A549 (cell line): Measurements from ENCODE around the gene ELN. TPM values are rescaled to one million over a fixed set of nuclear protein-coding genes. Genes with fewer than 3 reads are reported as not detected.
A peak's percentile ranks its signal among the peaks of the same experiment; 100 is the strongest.

Source experiments
- ATAC-seq, 2 experiments: fragments of 200-7000 bp in 1 of 2; fragments of >200 bp in 1 of 2; cut with Nextera tagmentation in 1 of 2; cut with Tn5 transposase in 1 of 2; 3 replicates each; pipeline versions ENCODE4 v1.8.0 to v1.9.1; 2018 to 2020; ENCODE audit warnings: mild to moderate bottlenecking in 1 of 2, moderate library complexity in 1 of 2
- CTCF ChIA-PET: fragments of 300-600 bp; sonication (Branson Sonifier 250); formaldehyde crosslinking; extraction: SDS; loops from one replicate; lab custom pipeline; 2021; ENCODE audit warnings: antibody characterized with exemption, inconsistent platforms; lab: Yijun Ruan, JAX
- POLR2A ChIA-PET: fragments of 350-600 bp; formaldehyde crosslinking; extraction: SDS; loops from one replicate; lab custom pipeline; 2021; ENCODE audit warnings: antibody characterized with exemption, inconsistent platforms; lab: Yijun Ruan, JAX
- DNase-seq, 2 experiments: peaks; one replicate each; pipeline versions ENCODE4 v3.0.0 to v3.0.0-alpha.2; 2011 to 2016; ENCODE audit warnings: low read depth in 1 of 2, low spot score in 1 of 2
- FAIRE-seq: peaks from 2 replicates; lab custom pipeline; 2011; peaks lifted over from hg19 to GRCh38; lab: Jason Lieb, UNC
- H3K27ac ChIP-seq, 2 experiments: fragments of >200 bp; sonication (Bioruptor Twin); formaldehyde crosslinking; 3 replicates each; pipeline ENCODE4 v1.5.1; 2016 to 2017
- H3K4me1 ChIP-seq: fragments of >200 bp; sonication (Bioruptor Twin); formaldehyde crosslinking; 3 replicates; pipeline ENCODE4 v1.6.1; 2016
- H3K4me2 ChIP-seq: fragments of >200 bp; sonication (Bioruptor Twin); formaldehyde crosslinking; 3 replicates; pipeline ENCODE4 v1.6.1; 2016
- H3K4me3 ChIP-seq: fragments of >200 bp; sonication (Bioruptor Twin); formaldehyde crosslinking; 3 replicates; pipeline ENCODE4 v1.5.1; 2016
- H3K9me3 ChIP-seq: fragments of >200 bp; sonication (Bioruptor Twin); formaldehyde crosslinking; 3 replicates; pipeline ENCODE4 v1.6.1; 2016
- CEBPB ChIP-seq, 2 experiments: fragments of >200 bp in 1 of 2; sonication (Bioruptor Twin) in 1 of 2; formaldehyde crosslinking in 1 of 2; IDR thresholded peaks; 2 replicates each; pipeline ENCODE4 v1.6.1; 2012 to 2016
- CHD4 ChIP-seq: fragments of 200-600 bp; sonication (generic); IDR thresholded peaks from 2 replicates; pipeline ENCODE4 v1.6.1; 2016; ENCODE audit warnings: antibody characterized with exemption, mild to moderate bottlenecking, borderline replicate concordance
- EHF ChIP-seq: fragments of 250-450 bp; sonication (Bioruptor Pico); IDR thresholded peaks from 2 replicates; pipeline ENCODE4 v1.5.0; 2020; ENCODE audit warnings: mild to moderate bottlenecking
- EHMT2 ChIP-seq: fragments of 200-600 bp; sonication (generic); IDR thresholded peaks from 2 replicates; pipeline ENCODE4 v1.6.1; 2016; ENCODE audit warnings: antibody characterized with exemption, low read depth, mild to moderate bottlenecking, moderate library complexity
- FOSL2 ChIP-seq, 2 experiments: fragments of 450-650 bp in 1 of 2; fragments of >200 bp in 1 of 2; sonication (Bioruptor Twin) in 1 of 2; formaldehyde crosslinking; IDR thresholded peaks; 2 replicates each; pipeline versions ENCODE4 v1.5.0 to v1.6.1; 2016 to 2020; ENCODE audit warnings: mild to moderate bottlenecking in 1 of 2, moderate library complexity in 1 of 2
- FOXS1 ChIP-seq: fragments of 250-450 bp; sonication (Bioruptor Pico); IDR thresholded peaks from 2 replicates; pipeline ENCODE4 v1.5.0; 2020; ENCODE audit warnings: mild to moderate bottlenecking, moderate library complexity
- HEYL ChIP-seq: fragments of 250-450 bp; sonication (Bioruptor Pico); IDR thresholded peaks from 2 replicates; pipeline ENCODE4 v1.8.0; 2021; ENCODE audit warnings: mild to moderate bottlenecking, moderate library complexity
- HOXA7 ChIP-seq: fragments of 250-450 bp; sonication (Bioruptor Pico); IDR thresholded peaks from 2 replicates; pipeline ENCODE4 v1.5.0; 2020; ENCODE audit warnings: mild to moderate bottlenecking, moderate library complexity
- JUN ChIP-seq, 2 experiments: fragments of >200 bp; sonication (Bioruptor Twin); formaldehyde crosslinking; IDR thresholded peaks; 2 replicates in 1 of 2; 3 replicates in 1 of 2; pipeline ENCODE4 v1.6.1; 2016 to 2017
- KDM1A ChIP-seq: fragments of 200-600 bp; sonication (generic); IDR thresholded peaks from 2 replicates; pipeline ENCODE4 v1.6.1; 2016; ENCODE audit warnings: low read depth, mild to moderate bottlenecking
- MYC ChIP-seq: IDR thresholded peaks from 2 replicates; pipeline ENCODE4 v1.6.1; 2012; ENCODE audit warnings: mild to moderate bottlenecking, inconsistent platforms, low read length, improper control_type of control experiment, borderline replicate concordance
- RARB ChIP-seq: fragments of 250-450 bp; sonication (Bioruptor Pico); IDR thresholded peaks from 2 replicates; pipeline ENCODE4 v1.8.0; 2021; ENCODE audit warnings: mild to moderate bottlenecking, moderate library complexity
- RCOR1 ChIP-seq: fragments of 150-350 bp; IDR thresholded peaks from 2 replicates; pipeline ENCODE4 v1.6.1; 2014; ENCODE audit warnings: antibody characterized with exemption, low read length, low read depth
- SMC3 ChIP-seq: fragments of >200 bp; sonication (Bioruptor Twin); formaldehyde crosslinking; IDR thresholded peaks from 3 replicates; pipeline ENCODE4 v1.6.1; 2018; ENCODE audit warnings: inconsistent platforms
- ZNF302 ChIP-seq: fragments of 250-450 bp; sonication (Bioruptor Pico); IDR thresholded peaks from 2 replicates; pipeline ENCODE4 v1.9.0; 2021; ENCODE audit warnings: inconsistent platforms, mild to moderate bottlenecking, moderate library complexity
- WGBS: methylation state at CpG from one replicate; pipeline ENCODE4 v1.1.6; 2017; ENCODE audit errors: missing lambda C conversion rate; 5-methylcytosine and 5-hydroxymethylcytosine counted together
- polyA plus RNA-seq, 4 experiments: library from polyadenylated mRNA; depleted of rRNA in 3 of 4; stranded (reverse); fragments of >200 nt; fragmentation: RNase III in 1 of 4; extraction: RNeasy Plus Mini Kit Qiagen cat#74134 plus additional on column Dnase treatment in 1 of 4; gene quantifications; 2 replicates in 3 of 4; 3 replicates in 1 of 4; pipeline ENCODE4 v1.2.3, GENCODE V29; 2011 to 2017
- TF ChIP-seq, protein P1 (sequence below): fragments of 250-450 bp; sonication (Bioruptor Pico); IDR thresholded peaks from 2 replicates; pipeline ENCODE4 v1.5.0; 2020; ENCODE audit warnings: low read depth, mild to moderate bottlenecking, moderate library complexity
- TF ChIP-seq, protein P2 (sequence below): fragments of >200 bp; sonication (Bioruptor Twin); formaldehyde crosslinking; IDR thresholded peaks from 3 replicates; pipeline ENCODE4 v1.6.1; 2016
- TF ChIP-seq, protein P3 (sequence below): IDR thresholded peaks from 2 replicates; pipeline ENCODE4 v1.6.1; 2012
- TF ChIP-seq, protein P4 (sequence below): fragments of 250-450 bp; sonication (Bioruptor Pico); IDR thresholded peaks from 2 replicates; pipeline ENCODE4 v1.5.0; 2021; ENCODE audit warnings: mild to moderate bottlenecking, moderate library complexity, borderline replicate concordance
- TF ChIP-seq, protein P5 (sequence below): fragments of >200 bp; sonication (Bioruptor Twin); formaldehyde crosslinking; IDR thresholded peaks from 3 replicates; pipeline ENCODE4 v1.5.1; 2016

The ELN gene
- polyA plus RNA-seq, 2 of the 4 experiments (the other 2 are of a cell fraction), result 0.09 to 0.16 TPM

DNA sequence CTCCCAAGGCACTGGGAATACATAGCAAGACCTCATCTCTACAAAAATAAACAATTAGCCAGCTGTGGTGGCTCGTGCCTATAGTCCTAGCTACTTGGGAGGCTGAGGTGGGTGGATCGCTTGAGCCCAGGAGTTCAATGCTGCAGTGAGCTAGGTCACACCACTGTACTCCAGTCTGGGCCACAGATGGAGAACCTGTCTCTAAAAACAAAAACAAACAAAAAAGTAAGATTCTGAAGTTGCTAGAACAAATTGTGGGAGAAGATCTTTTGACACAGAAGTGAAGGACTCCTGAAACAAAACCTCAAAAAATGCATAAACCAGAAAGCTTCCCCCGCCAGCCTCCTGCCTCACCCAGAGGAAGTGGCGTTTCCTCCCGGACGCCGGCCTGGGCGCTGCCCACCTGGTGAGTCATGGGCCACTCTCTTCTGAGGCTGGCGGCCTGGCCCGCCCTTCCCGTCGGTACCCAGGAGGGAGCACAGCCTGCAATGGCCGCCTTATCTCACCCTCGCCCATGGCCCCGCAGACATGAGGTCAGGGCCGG is 25.4 kb upstream of the ELN start:
- Histone ChIP-seq H3K27ac (peak overlapping the region; percentile 81 to 91), H3K9me3 (no peaks in the 10 kb centered on the region), H3K4me2 (peak overlapping the region; percentile 72), H3K4me1 (peaks cover 20% of the 10 kb centered on the region), H3K4me3 (peak overlapping the region; percentile 20; the same call in 1 of the 3 replicates)
- CTCF ChIA-PET, result no interaction called here
- ATAC-seq, result peak; percentile 86 to 95
- POLR2A ChIA-PET, result no interaction called here
- TF ChIP-seq HOXA7 (CRISPR knock-in tag), result no peak
- TF ChIP-seq, protein P1, sequence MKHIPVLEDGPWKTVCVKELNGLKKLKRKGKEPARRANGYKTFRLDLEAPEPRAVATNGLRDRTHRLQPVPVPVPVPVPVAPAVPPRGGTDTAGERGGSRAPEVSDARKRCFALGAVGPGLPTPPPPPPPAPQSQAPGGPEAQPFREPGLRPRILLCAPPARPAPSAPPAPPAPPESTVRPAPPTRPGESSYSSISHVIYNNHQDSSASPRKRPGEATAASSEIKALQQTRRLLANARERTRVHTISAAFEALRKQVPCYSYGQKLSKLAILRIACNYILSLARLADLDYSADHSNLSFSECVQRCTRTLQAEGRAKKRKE (CRISPR knock-in tag), result no peak
- TF ChIP-seq, protein P2, sequence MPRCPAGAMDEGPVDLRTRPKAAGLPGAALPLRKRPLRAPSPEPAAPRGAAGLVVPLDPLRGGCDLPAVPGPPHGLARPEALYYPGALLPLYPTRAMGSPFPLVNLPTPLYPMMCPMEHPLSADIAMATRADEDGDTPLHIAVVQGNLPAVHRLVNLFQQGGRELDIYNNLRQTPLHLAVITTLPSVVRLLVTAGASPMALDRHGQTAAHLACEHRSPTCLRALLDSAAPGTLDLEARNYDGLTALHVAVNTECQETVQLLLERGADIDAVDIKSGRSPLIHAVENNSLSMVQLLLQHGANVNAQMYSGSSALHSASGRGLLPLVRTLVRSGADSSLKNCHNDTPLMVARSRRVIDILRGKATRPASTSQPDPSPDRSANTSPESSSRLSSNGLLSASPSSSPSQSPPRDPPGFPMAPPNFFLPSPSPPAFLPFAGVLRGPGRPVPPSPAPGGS, result no peak
- TF ChIP-seq KDM1A, result no peak
- no peak for TF ChIP-seq FOSL2 (IDR thresholded peaks at IDR 0.05)
- TF ChIP-seq FOSL2 (CRISPR knock-in tag; IDR thresholded peaks at IDR 0.05), result peak; percentile 84
- TF ChIP-seq, protein P3, sequence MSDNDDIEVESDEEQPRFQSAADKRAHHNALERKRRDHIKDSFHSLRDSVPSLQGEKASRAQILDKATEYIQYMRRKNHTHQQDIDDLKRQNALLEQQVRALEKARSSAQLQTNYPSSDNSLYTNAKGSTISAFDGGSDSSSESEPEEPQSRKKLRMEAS, result peak; percentile 56; the same call in 1 of the 2 replicates
- FAIRE-seq, result peak; percentile 65
- 28% methylated on average over 16 of the region's 16 CpGs for WGBS
- DNase-seq, result peak; percentile 68 to 88

DNA sequence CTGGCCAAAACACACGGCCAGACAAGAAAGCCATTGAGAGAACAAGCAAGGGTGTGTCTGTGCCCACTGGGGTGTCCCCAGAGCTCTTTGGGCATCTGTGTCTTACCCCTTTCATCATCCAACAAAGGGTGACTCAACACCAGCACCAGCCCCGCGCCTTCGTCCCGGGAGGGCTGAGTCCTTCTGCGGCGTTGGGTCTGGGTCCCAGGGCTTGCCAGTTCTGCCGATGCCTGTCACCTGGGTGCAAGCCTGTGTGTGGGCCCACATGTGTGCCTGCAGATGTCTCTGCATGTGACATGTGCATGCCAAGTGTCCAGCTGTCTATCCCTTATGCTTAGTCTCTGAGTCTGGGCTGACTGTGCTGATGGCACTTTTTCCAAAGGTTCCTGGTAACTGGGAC is 24.4 kb upstream of the ELN start:
- ATAC-seq (no peak), FAIRE-seq (no peak), DNase-seq (no peak)
- Histone ChIP-seq H3K4me3 (no peak overlapping the region), H3K4me1 (peaks cover 20% of the 10 kb centered on the region), H3K27ac (peak overlapping the region; percentile 81 to 91; a peak in 5 of 6 replicates), H3K4me2 (peak overlapping the region; percentile 72; the same call in 2 of the 3 replicates), H3K9me3 (no peaks in the 10 kb centered on the region)
- POLR2A ChIA-PET, result no interaction called here
- 91% methylated on average over 8 of the region's 8 CpGs for WGBS
- CTCF ChIA-PET, result no interaction called here
- TF ChIP-seq JUN (IDR thresholded peaks at IDR 0.05) (no peak), ZNF302 (CRISPR knock-in tag) (no peak), EHF (CRISPR knock-in tag) (no peak), FOXS1 (no peak), CEBPB (IDR thresholded peaks at IDR 0.05) (no peak), EHMT2 (no peak), MYC (no peak), CHD4 (no peak)
- TF ChIP-seq, protein P4, sequence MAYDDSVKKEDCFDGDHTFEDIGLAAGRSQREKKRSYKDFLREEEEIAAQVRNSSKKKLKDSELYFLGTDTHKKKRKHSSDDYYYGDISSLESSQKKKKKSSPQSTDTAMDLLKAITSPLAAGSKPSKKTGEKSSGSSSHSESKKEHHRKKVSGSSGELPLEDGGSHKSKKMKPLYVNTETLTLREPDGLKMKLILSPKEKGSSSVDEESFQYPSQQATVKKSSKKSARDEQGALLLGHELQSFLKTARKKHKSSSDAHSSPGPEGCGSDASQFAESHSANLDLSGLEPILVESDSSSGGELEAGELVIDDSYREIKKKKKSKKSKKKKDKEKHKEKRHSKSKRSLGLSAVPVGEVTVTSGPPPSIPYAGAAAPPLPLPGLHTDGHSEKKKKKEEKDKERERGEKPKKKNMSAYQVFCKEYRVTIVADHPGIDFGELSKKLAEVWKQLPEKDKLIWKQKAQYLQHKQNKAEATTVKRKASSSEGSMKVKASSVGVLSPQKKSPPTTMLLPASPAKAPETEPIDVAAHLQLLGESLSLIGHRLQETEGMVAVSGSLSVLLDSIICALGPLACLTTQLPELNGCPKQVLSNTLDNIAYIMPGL (CRISPR knock-in tag), result no peak
- TF ChIP-seq, protein P1 (CRISPR knock-in tag), result no peak

- no peaks in the 10 kb centered on the region for H3K9me3 ChIP-seq
- WGBS, result 56% methylated on average over 5 of the region's 5 CpGs
- CTCF ChIA-PET, result interaction anchor here (1.0 to 6.8 kb wide), 4 partner anchors 18 to 80 kb away, joined by 3 to 37 read pairs (median 4); no protein-coding TSS in a partner anchor
- FAIRE-seq (no peak), ATAC-seq (no peak), DNase-seq (no peak)
- peaks cover 20% of the 10 kb centered on the region for H3K4me1 ChIP-seq
- H3K4me3 ChIP-seq, result no peak overlapping the region
- no peak overlapping the region for H3K27ac ChIP-seq
- POLR2A ChIA-PET, result no interaction called here
- no peak overlapping the region for H3K4me2 ChIP-seq
- TF ChIP-seq, protein P5, sequence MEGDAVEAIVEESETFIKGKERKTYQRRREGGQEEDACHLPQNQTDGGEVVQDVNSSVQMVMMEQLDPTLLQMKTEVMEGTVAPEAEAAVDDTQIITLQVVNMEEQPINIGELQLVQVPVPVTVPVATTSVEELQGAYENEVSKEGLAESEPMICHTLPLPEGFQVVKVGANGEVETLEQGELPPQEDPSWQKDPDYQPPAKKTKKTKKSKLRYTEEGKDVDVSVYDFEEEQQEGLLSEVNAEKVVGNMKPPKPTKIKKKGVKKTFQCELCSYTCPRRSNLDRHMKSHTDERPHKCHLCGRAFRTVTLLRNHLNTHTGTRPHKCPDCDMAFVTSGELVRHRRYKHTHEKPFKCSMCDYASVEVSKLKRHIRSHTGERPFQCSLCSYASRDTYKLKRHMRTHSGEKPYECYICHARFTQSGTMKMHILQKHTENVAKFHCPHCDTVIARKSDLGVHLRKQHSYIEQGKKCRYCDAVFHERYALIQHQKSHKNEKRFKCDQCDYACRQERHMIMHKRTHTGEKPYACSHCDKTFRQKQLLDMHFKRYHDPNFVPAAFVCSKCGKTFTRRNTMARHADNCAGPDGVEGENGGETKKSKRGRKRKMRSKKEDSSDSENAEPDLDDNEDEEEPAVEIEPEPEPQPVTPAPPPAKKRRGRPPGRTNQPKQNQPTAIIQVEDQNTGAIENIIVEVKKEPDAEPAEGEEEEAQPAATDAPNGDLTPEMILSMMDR, result no peak
- no peak for TF ChIP-seq RARB (CRISPR knock-in tag)
- TF ChIP-seq, protein P1 (CRISPR knock-in tag), result no peak
- no peak for TF ChIP-seq EHMT2
- TF ChIP-seq SMC3, result no peak
- TF ChIP-seq RCOR1, result no peak
- no peak for TF ChIP-seq HEYL (CRISPR knock-in tag)
- TF ChIP-seq, all 56 proteins: peak for 0
Measured at GRCh38 chr7:74006032-74006431, 21.9 kb upstream of the ELN start.
